SH-SY5Y (cell line): ENCODE measurements around the gene DSCAML1.

ENCODE experiments used
- GATA2 ChIP-seq: IDR thresholded peaks from 2 replicates; pipeline ENCODE4 v1.6.1; 2011; ENCODE audit warnings: mild to moderate bottlenecking, low read depth, low read length
- GATA3 ChIP-seq: IDR thresholded peaks from 2 replicates; pipeline ENCODE4 v1.6.1; 2011; ENCODE audit warnings: low read depth, mild to moderate bottlenecking, low read length, moderate library complexity

- TF ChIP-seq GATA3: no peak
- no peak for TF ChIP-seq GATA2
These were observed 45.3 kb upstream of the DSCAML1 start for GRCh38 chr11:117842131-117842941.
